ENCODE measurements around the gene TMCC2. TPM values are rescaled to one million over a fixed set of nuclear protein-coding genes. Genes with fewer than 3 reads are reported as not detected.

Gene TMCC2
- total and polyA plus RNA-seq, 3 donors from 2014 or later = 8.5 to 14.7 (median 12.1) TPM

DNA sequence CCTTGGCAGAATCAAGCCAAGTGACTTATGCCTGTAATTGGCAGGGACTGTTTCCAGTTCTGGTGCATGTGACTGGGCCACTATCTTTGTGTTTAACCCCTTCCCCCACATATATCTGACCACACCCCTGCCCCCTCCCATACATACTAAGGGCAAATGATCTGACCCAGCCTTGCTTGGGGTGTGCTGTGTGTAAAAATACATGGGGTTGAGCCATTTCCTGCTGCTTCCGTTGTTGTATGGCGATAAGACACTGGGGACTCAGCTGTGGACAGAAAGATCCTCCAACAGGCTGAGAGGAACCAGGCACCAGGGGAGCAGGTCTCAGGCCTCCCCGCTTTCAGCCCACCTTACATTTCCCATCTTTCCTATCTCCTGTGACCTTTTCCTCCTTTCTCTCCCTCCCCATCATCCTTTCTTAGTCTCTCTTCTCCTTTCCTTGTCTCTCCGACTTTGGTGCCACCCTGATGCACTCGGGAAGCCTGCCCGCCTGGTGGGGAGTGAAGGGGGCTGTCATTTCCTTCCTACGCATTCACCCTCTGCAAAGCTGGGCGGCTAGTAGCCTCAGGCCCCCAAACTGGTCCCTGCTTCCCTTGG, 39.7 kb downstream of the TMCC2 start:
- Histone ChIP-seq H3K4me1 (peaks cover 7% of the 10 kb centered on the region), H3K27ac (no peak overlapping the region), H3K27me3 (no peaks in the 10 kb centered on the region), H3K36me3 (ENCODE audit: low read depth, missing control alignments) (no peaks in the 10 kb centered on the region), H3K9me3 (no peaks in the 10 kb centered on the region), H3K4me3 (no peak overlapping the region)
- 84 to 85% methylated on average over 8 of the region's 8 CpGs for WGBS, 2 donors
- no peak for DNase-seq
- TF ChIP-seq, protein P1, sequence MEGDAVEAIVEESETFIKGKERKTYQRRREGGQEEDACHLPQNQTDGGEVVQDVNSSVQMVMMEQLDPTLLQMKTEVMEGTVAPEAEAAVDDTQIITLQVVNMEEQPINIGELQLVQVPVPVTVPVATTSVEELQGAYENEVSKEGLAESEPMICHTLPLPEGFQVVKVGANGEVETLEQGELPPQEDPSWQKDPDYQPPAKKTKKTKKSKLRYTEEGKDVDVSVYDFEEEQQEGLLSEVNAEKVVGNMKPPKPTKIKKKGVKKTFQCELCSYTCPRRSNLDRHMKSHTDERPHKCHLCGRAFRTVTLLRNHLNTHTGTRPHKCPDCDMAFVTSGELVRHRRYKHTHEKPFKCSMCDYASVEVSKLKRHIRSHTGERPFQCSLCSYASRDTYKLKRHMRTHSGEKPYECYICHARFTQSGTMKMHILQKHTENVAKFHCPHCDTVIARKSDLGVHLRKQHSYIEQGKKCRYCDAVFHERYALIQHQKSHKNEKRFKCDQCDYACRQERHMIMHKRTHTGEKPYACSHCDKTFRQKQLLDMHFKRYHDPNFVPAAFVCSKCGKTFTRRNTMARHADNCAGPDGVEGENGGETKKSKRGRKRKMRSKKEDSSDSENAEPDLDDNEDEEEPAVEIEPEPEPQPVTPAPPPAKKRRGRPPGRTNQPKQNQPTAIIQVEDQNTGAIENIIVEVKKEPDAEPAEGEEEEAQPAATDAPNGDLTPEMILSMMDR (IDR thresholded peaks at IDR 0.05) = no peak
- TF ChIP-seq POLR2A (IDR thresholded peaks at IDR 0.05) = no peak
- intact Hi-C loops (cut with DNase I; ENCODE audit: low total_unique reads) = no loop called here

DNA sequence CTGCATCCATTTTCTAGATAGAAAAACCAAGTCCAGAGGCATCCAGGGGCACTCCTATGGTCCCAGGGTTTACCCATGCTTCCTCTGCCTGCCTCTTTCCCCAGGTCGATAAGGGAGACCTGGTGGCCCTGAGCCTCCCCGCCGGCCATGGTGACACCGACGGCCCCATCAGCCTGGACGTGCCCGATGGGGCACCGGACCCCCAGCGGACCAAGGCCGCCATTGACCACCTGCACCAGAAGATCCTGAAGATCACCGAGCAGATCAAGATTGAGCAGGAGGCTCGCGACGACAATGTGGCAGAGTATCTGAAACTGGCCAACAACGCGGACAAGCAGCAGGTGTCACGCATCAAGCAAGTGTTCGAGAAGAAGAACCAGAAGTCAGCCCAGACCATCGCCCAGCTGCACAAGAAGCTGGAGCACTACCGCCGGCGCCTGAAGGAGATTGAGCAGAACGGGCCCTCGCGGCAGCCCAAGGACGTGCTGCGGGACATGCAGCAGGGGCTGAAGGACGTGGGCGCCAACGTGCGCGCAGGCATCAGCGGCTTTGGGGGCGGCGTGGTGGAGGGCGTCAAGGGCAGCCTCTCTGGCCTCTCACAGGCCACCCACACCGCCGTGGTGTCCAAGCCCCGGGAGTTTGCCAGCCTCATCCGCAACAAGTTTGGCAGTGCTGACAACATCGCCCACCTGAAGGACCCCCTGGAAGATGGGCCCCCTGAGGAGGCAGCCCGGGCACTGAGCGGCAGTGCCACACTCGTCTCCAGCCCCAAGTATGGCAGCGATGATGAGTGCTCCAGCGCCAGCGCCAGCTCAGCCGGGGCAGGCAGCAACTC, 41.3 kb downstream of the TMCC2 start:
- no peak for DNase-seq
- no peaks in the 10 kb centered on the region for H3K9me3 ChIP-seq
- H3K4me1 ChIP-seq = peaks cover 13% of the 10 kb centered on the region
- no peak overlapping the region for H3K27ac ChIP-seq
- intact Hi-C loops (cut with DNase I; ENCODE audit: low total_unique reads) = no loop called here
- no peak overlapping the region for H3K4me3 ChIP-seq
- no peaks in the 10 kb centered on the region for H3K36me3 ChIP-seq (ENCODE audit: low read depth, missing control alignments)
- H3K27me3 ChIP-seq = no peaks in the 10 kb centered on the region
- TF ChIP-seq POLR2A (IDR thresholded peaks at IDR 0.05) = no peak
- TF ChIP-seq, protein P1 (IDR thresholded peaks at IDR 0.05) = no peak
- 91 to 96% methylated on average over 25 to 44 of the region's 48 CpGs for WGBS, 2 donors

DNA sequence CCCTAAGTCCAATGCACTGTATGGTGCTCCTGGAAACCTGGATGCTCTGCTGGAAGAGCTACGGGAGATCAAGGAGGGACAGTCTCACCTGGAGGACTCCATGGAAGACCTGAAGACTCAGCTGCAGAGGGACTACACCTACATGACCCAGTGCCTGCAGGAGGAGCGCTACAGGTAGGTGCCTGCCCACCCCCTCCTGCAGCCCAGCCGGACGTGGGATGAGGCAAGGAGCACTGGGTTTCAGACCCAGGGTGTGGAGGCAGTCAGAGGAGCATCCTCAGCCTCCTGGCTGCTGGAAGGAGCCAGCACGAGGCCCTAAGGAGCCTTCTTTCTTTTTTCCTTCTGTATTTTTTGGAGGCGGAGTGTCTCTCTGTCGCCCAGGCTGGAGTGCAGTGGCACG, 42.0 kb downstream of the TMCC2 start:
- intact Hi-C loops (cut with DNase I; ENCODE audit: low total_unique reads) = loop anchor here (5.0 kb wide), 1 partner anchor 58 kb away; no protein-coding TSS in a partner anchor
- H3K36me3 ChIP-seq (ENCODE audit: low read depth, missing control alignments) = no peaks in the 10 kb centered on the region
- no peaks in the 10 kb centered on the region for H3K27me3 ChIP-seq
- no peaks in the 10 kb centered on the region for H3K9me3 ChIP-seq
- peaks cover 17% of the 10 kb centered on the region for H3K4me1 ChIP-seq
- DNase-seq = no peak
- 87 to 96% methylated on average over 7 to 8 of the region's 8 CpGs for WGBS, 2 donors
- H3K27ac ChIP-seq = no peak overlapping the region
- no peak overlapping the region for H3K4me3 ChIP-seq
- TF ChIP-seq, protein P1 (IDR thresholded peaks at IDR 0.05) = no peak
- no peak for TF ChIP-seq POLR2A (IDR thresholded peaks at IDR 0.05)

DNA sequence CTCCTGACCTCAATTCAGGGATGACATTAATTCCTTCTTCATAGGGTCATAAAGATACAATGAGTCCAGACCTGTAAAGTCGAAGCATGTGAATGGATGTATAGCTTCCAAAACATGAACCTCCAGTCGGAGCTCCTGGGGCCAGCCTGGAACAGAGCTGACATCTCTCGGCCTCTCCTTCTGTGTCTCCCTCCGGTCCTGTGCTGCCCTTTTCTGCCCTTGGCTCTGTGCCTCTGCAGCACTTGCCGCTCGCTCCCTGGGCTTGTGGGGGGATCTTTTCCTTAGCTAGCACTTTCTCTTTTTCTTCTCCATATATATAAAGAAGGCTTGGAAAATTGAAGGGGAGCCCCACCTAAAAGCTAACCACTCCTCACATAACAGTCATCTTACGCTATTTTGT, 42.5 kb downstream of the TMCC2 start:
- no peak for TF ChIP-seq POLR2A (IDR thresholded peaks at IDR 0.05)
- TF ChIP-seq, protein P1 (IDR thresholded peaks at IDR 0.05) = no peak
- intact Hi-C loops (cut with DNase I; ENCODE audit: low total_unique reads) = loop anchor here (5.0 kb wide), 1 partner anchor 57 kb away; no protein-coding TSS in a partner anchor
- H3K36me3 ChIP-seq (ENCODE audit: low read depth, missing control alignments) = no peaks in the 10 kb centered on the region
- WGBS, 2 donors = 73 to 76% methylated on average over 7 of the region's 7 CpGs
- no peak for DNase-seq
- no peak overlapping the region for H3K4me3 ChIP-seq
- H3K4me1 ChIP-seq = peaks cover 17% of the 10 kb centered on the region
- H3K27me3 ChIP-seq = no peaks in the 10 kb centered on the region
- no peaks in the 10 kb centered on the region for H3K9me3 ChIP-seq
- H3K27ac ChIP-seq = no peak overlapping the region

All from testis (tissue), 3 donors.